Measurements from ENCODE around the gene SMAD5.

Gene SMAD5

GRCh38 chr5:136191304-136192014 is 58.8 kb downstream of the SMAD5 start:
- Histone ChIP-seq H3K4me1 (ENCODE audit: low read length) (no peaks in the 10 kb centered on the region), H3K27ac (ENCODE audit: low read length) (no peak overlapping the region), H3K9me2 (replicated peaks; ENCODE audit: insufficient read depth, low read length) (no peaks in the 10 kb centered on the region), H3K79me2 (ENCODE audit: low read length) (no peaks in the 10 kb centered on the region), H3K4me2 (ENCODE audit: low read depth, low read length) (no peak overlapping the region), H2AFZ (ENCODE audit: low read length) (no peak overlapping the region), H3K27me3 (replicated peaks; ENCODE audit: insufficient read depth, low read length) (no peaks in the 10 kb centered on the region), H3K9me3 (replicated peaks; ENCODE audit: insufficient read depth, low read length) (no peaks in the 10 kb centered on the region), H3K36me3 (replicated peaks; ENCODE audit: insufficient read depth, low read length) (no peaks in the 10 kb centered on the region), H3K4me3 (ENCODE audit: low read length) (no peak overlapping the region), H4K20me1 (ENCODE audit: insufficient read depth, low read length) (no peaks in the 10 kb centered on the region), H3F3A (ENCODE audit: insufficient read depth, low read length) (no peaks in the 10 kb centered on the region), H3K9ac (ENCODE audit: low read length) (no peak overlapping the region)
- DNase-seq = no peak
- TF ChIP-seq EZH2phosphoT487 (IDR thresholded peaks at IDR 0.05; ENCODE audit: low read length) (no peak), EZH2 (optimal IDR thresholded peaks at IDR 0.05; ENCODE audit: low read depth, low read length) (no peak), CTCF (IDR thresholded peaks at IDR 0.05; ENCODE audit: low read length) (no peak)

GRCh38 chr5:136192015-136192525 is 59.4 kb downstream of the SMAD5 start:
- Histone ChIP-seq H3K4me2 (ENCODE audit: low read depth, low read length) (no peak overlapping the region), H3K27ac (ENCODE audit: low read length) (no peak overlapping the region), H3K9me2 (replicated peaks; ENCODE audit: insufficient read depth, low read length) (no peaks in the 10 kb centered on the region), H3K9me3 (replicated peaks; ENCODE audit: insufficient read depth, low read length) (no peaks in the 10 kb centered on the region), H3K4me3 (ENCODE audit: low read length) (no peak overlapping the region), H3K27me3 (replicated peaks; ENCODE audit: insufficient read depth, low read length) (no peaks in the 10 kb centered on the region), H2AFZ (ENCODE audit: low read length) (no peak overlapping the region), H3K79me2 (ENCODE audit: low read length) (no peaks in the 10 kb centered on the region), H4K20me1 (ENCODE audit: insufficient read depth, low read length) (no peaks in the 10 kb centered on the region), H3K4me1 (ENCODE audit: low read length) (no peaks in the 10 kb centered on the region), H3F3A (ENCODE audit: insufficient read depth, low read length) (no peaks in the 10 kb centered on the region), H3K36me3 (replicated peaks; ENCODE audit: insufficient read depth, low read length) (no peaks in the 10 kb centered on the region), H3K9ac (ENCODE audit: low read length) (no peak overlapping the region)
- TF ChIP-seq EZH2phosphoT487 (IDR thresholded peaks at IDR 0.05; ENCODE audit: low read length) = no peak
- TF ChIP-seq CTCF (IDR thresholded peaks at IDR 0.05; ENCODE audit: low read length) = no peak
- no peak for TF ChIP-seq EZH2 (optimal IDR thresholded peaks at IDR 0.05; ENCODE audit: low read depth, low read length)
- DNase-seq = no peak

- no peak within 1 kb of the TSS for H3K9ac ChIP-seq (ENCODE audit: low read length)
- no peak within 1 kb of the TSS for H3K4me3 ChIP-seq (ENCODE audit: low read length)
These were observed 60.1 kb downstream of the SMAD5 start, which contains the start of gene SMIM32 for GRCh38 chr5:136192526-136193321. TSS of gene SMIM32 (minus strand) at chr5:136193162. CDS start at chr5:136192524, 638 bp downstream.

More at GRCh38 chr5:136192526-136193321, 60.1 kb downstream of the SMAD5 start, which contains the start of gene SMIM32:
- no peaks in the 10 kb centered on the region for H4K20me1 ChIP-seq (ENCODE audit: insufficient read depth, low read length)
- H3K9me3 ChIP-seq (replicated peaks; ENCODE audit: insufficient read depth, low read length) = no peaks in the 10 kb centered on the region
- H3F3A ChIP-seq (ENCODE audit: insufficient read depth, low read length) = no peaks in the 10 kb centered on the region
- no peak within 1 kb of the TSS for H2AFZ ChIP-seq (ENCODE audit: low read length)
- H3K4me1 ChIP-seq (ENCODE audit: low read length) = no peaks in the 10 kb centered on the region
- H3K9me2 ChIP-seq (replicated peaks; ENCODE audit: insufficient read depth, low read length) = no peaks in the 10 kb centered on the region
- H3K27me3 ChIP-seq (replicated peaks; ENCODE audit: insufficient read depth, low read length) = no peaks in the 10 kb centered on the region
- no peak within 1 kb of the TSS for H3K27ac ChIP-seq (ENCODE audit: low read length)
- no peaks in the 10 kb centered on the region for H3K79me2 ChIP-seq (ENCODE audit: low read length)
- H3K4me2 ChIP-seq (ENCODE audit: low read depth, low read length) = no peak within 1 kb of the TSS
- TF ChIP-seq EZH2phosphoT487 (IDR thresholded peaks at IDR 0.05; ENCODE audit: low read length) = no peak
- no peak for TF ChIP-seq EZH2 (optimal IDR thresholded peaks at IDR 0.05; ENCODE audit: low read depth, low read length)
- TF ChIP-seq CTCF (IDR thresholded peaks at IDR 0.05; ENCODE audit: low read length) = no peak
- DNase-seq = no peak
- H3K36me3 ChIP-seq (replicated peaks; ENCODE audit: insufficient read depth, low read length) = no peaks in the 10 kb centered on the region
